Hepatocyte (in vitro differentiated cells): ENCODE results near the gene KIF3A. TPM values are rescaled to one million over a fixed set of nuclear protein-coding genes. Genes with fewer than 3 reads are reported as not detected.

Experiments used
- DNase-seq: peaks from one replicate; pipeline ENCODE4 v3.0.0-alpha.2; 2016; ENCODE audit warnings: low spot score
- H2AFZ ChIP-seq: fragments of 200-600 bp; sonication (generic); 2 replicates; pipeline ENCODE4 v1.6.0; 2016; ENCODE audit warnings: antibody characterized with exemption, mild to moderate bottlenecking
- H3K27ac ChIP-seq: fragments of 200-600 bp; sonication (generic); 2 replicates; pipeline ENCODE4 v1.5.1; 2016; ENCODE audit warnings: mild to moderate bottlenecking
- H3K27me3 ChIP-seq: fragments of 200-600 bp; sonication (generic); 2 replicates; pipeline ENCODE4 v1.6.1; 2016
- H3K36me3 ChIP-seq: fragments of 200-600 bp; sonication (generic); replicated peaks from 2 replicates; pipeline ENCODE4 v1.5.1; 2016; ENCODE audit warnings: low read depth; ENCODE audit not compliant: insufficient read depth
- H3K4me1 ChIP-seq: fragments of 200-600 bp; sonication (generic); 2 replicates; pipeline ENCODE4 v1.5.1; 2016; ENCODE audit warnings: mild to moderate bottlenecking, moderate library complexity; ENCODE audit not compliant: insufficient read depth
- H3K4me2 ChIP-seq: fragments of 200-600 bp; sonication (generic); 2 replicates; pipeline ENCODE4 v1.6.0; 2016
- H3K4me3 ChIP-seq: fragments of 200-600 bp; sonication (generic); 2 replicates; pipeline ENCODE4 v1.5.1; 2016; ENCODE audit warnings: mild to moderate bottlenecking
- H3K79me2 ChIP-seq: fragments of 200-600 bp; sonication (generic); 2 replicates; pipeline ENCODE4 v1.6.0; 2017; ENCODE audit warnings: mild to moderate bottlenecking
- H3K9me2 ChIP-seq: fragments of 200-600 bp; sonication (generic); replicated peaks from 2 replicates; pipeline ENCODE4 v1.6.0; 2017; ENCODE audit warnings: mild to moderate bottlenecking; ENCODE audit not compliant: insufficient read depth
- H3K9me3 ChIP-seq: fragments of 200-600 bp; sonication (generic); 2 replicates; pipeline ENCODE4 v1.5.1; 2016; ENCODE audit warnings: low read depth, mild to moderate bottlenecking
- H4K20me1 ChIP-seq: fragments of 200-600 bp; sonication (generic); 2 replicates; pipeline ENCODE4 v1.6.0; 2016; ENCODE audit warnings: mild to moderate bottlenecking; ENCODE audit not compliant: insufficient read depth, poor library complexity, severe bottlenecking
- CTCF ChIP-seq: fragments of 200-600 bp; sonication (generic); IDR thresholded peaks from 2 replicates; pipeline ENCODE4 v1.5.1; 2016; ENCODE audit warnings: antibody characterized with exemption, mild to moderate bottlenecking; ENCODE audit not compliant: poor library complexity
- EZH2 ChIP-seq: fragments of 200-600 bp; sonication (generic); IDR thresholded peaks from 2 replicates; pipeline ENCODE4 v1.6.1; 2016; ENCODE audit warnings: antibody characterized with exemption, mild to moderate bottlenecking, borderline replicate concordance
- EZH2phosphoT487 ChIP-seq: fragments of 200-600 bp; sonication (generic); IDR thresholded peaks from one replicate; pipeline ENCODE4 v1.6.1; 2018; ENCODE audit warnings: antibody characterized with exemption, mild to moderate bottlenecking, low read depth, moderate library complexity; ENCODE audit not compliant: unreplicated experiment, severe bottlenecking
- WGBS: methylation state at CpG from one replicate; pipeline ENCODE4 v1.1.6; 2016; ENCODE audit warnings: low lambda C conversion rate; ENCODE audit errors: missing lambda C conversion rate; 5-methylcytosine and 5-hydroxymethylcytosine counted together
- polyA plus RNA-seq: library from polyadenylated mRNA; unstranded; fragments of >200 nt; fragmentation: Nextera tagmentation; extraction: Ambion mirVana; gene quantifications from 2 replicates; pipeline ENCODE4 v1.2.1, GENCODE V29; 2016
- total RNA-seq: library from RNA; depleted of rRNA; stranded (reverse); fragments of >200 nt; gene quantifications from 2 replicates; pipeline ENCODE4 v1.2.3, GENCODE V29; 2014

Gene KIF3A
- total and polyA plus RNA-seq, 2 experiments from 2014 or later, result 9.2 to 12.6 TPM

GRCh38 chr5:132664696-132665209 is 72.6 kb downstream of the KIF3A start:
- TF ChIP-seq EZH2phosphoT487, result no peak
- TF ChIP-seq EZH2, result no peak
- H3K4me2 ChIP-seq, result no peak overlapping the region
- H3K36me3 ChIP-seq, result no peaks in the 10 kb centered on the region
- H3K4me3 ChIP-seq, result no peak overlapping the region
- H3K27me3 ChIP-seq, result no peaks in the 10 kb centered on the region
- DNase-seq, result no peak
- no peaks in the 10 kb centered on the region for H3K9me3 ChIP-seq
- no peak overlapping the region for H2AFZ ChIP-seq
- H3K4me1 ChIP-seq, result peaks cover 22% of the 10 kb centered on the region
- no peaks in the 10 kb centered on the region for H3K9me2 ChIP-seq
- H4K20me1 ChIP-seq, result no peaks in the 10 kb centered on the region
- H3K27ac ChIP-seq, result no peak overlapping the region
- H3K79me2 ChIP-seq, result no peaks in the 10 kb centered on the region
- WGBS, result 95% methylated on average over 9 of the region's 9 CpGs

GRCh38 chr5:132663771-132664695 is 73.3 kb downstream of the KIF3A start:
- no peaks in the 10 kb centered on the region for H3K79me2 ChIP-seq
- no peaks in the 10 kb centered on the region for H4K20me1 ChIP-seq
- WGBS, result 85% methylated on average over 13 of the region's 13 CpGs
- H3K9me3 ChIP-seq, result no peaks in the 10 kb centered on the region
- no peaks in the 10 kb centered on the region for H3K27me3 ChIP-seq
- no peak overlapping the region for H3K4me3 ChIP-seq
- H3K4me2 ChIP-seq, result no peak overlapping the region
- peak; percentile 39 for DNase-seq
- peaks cover 22% of the 10 kb centered on the region for H3K4me1 ChIP-seq
- no peaks in the 10 kb centered on the region for H3K9me2 ChIP-seq
- H3K27ac ChIP-seq, result peak overlapping the region; percentile 14
- H2AFZ ChIP-seq, result no peak overlapping the region
- TF ChIP-seq EZH2phosphoT487 (no peak), CTCF (no peak), EZH2 (no peak)
- no peaks in the 10 kb centered on the region for H3K36me3 ChIP-seq

- H3K4me2 ChIP-seq, result no peak overlapping the region
- no peaks in the 10 kb centered on the region for H3K9me2 ChIP-seq
- no peaks in the 10 kb centered on the region for H4K20me1 ChIP-seq
- no peak for TF ChIP-seq EZH2
- no peak for TF ChIP-seq EZH2phosphoT487
- WGBS, result 85% methylated on average over 25 of the region's 25 CpGs
- DNase-seq, result peak; percentile 37
- peak overlapping the region; percentile 14 for H3K27ac ChIP-seq
- no peak overlapping the region for H2AFZ ChIP-seq
- no peaks in the 10 kb centered on the region for H3K9me3 ChIP-seq
- no peaks in the 10 kb centered on the region for H3K36me3 ChIP-seq
- no peak overlapping the region for H3K4me3 ChIP-seq
- no peaks in the 10 kb centered on the region for H3K79me2 ChIP-seq
- H3K4me1 ChIP-seq, result peaks cover 22% of the 10 kb centered on the region
- no peaks in the 10 kb centered on the region for H3K27me3 ChIP-seq
These were observed 74.2 kb downstream of the KIF3A start for GRCh38 chr5:132662925-132663770.

- H4K20me1 ChIP-seq, result no peaks in the 10 kb centered on the region
- no peaks in the 10 kb centered on the region for H3K36me3 ChIP-seq
- H2AFZ ChIP-seq, result no peak overlapping the region
- no peak for DNase-seq
- H3K4me3 ChIP-seq, result no peak overlapping the region
- no peak overlapping the region for H3K4me2 ChIP-seq
- no peaks in the 10 kb centered on the region for H3K79me2 ChIP-seq
- H3K27me3 ChIP-seq, result no peaks in the 10 kb centered on the region
- H3K9me3 ChIP-seq, result no peaks in the 10 kb centered on the region
- H3K27ac ChIP-seq, result no peak overlapping the region
- peaks cover 22% of the 10 kb centered on the region for H3K4me1 ChIP-seq
- no peaks in the 10 kb centered on the region for H3K9me2 ChIP-seq
- TF ChIP-seq EZH2 (no peak), EZH2phosphoT487 (no peak), CTCF (no peak)
- 93% methylated on average over 9 of the region's 9 CpGs for WGBS
These were observed 75.3 kb downstream of the KIF3A start for GRCh38 chr5:132662004-132662401.
